Measurements from ENCODE around the gene GOLPH3. TPM values are rescaled to one million over a fixed set of nuclear protein-coding genes. Genes with fewer than 3 reads are reported as not detected.

The GOLPH3 gene
- total RNA-seq, 1 experiment from 2014 or later, result 98.7 TPM

GRCh38 chr5:32157078-32157477 lies 17.0 kb downstream of the GOLPH3 start:
- WGBS (ENCODE audit: extremely low coverage, insufficient read length, low lambda C conversion rate), result no CpG with 5 or more reads among the region's 4 CpGs
- Histone ChIP-seq H3T11ph (ENCODE audit: low read length) (no peak overlapping the region), H3K4me2 (ENCODE audit: insufficient read depth, insufficient read length, low read length) (no peak overlapping the region), H2BK120ac (ENCODE audit: low read depth, low read length, poor library complexity, severe bottlenecking) (no peak overlapping the region), H3K79me2 (ENCODE audit: insufficient read depth, low read length) (peaks cover 51% of the 10 kb centered on the region), H3K23ac (ENCODE audit: insufficient read length, low read depth, low read length) (no peak overlapping the region), H2BK20ac (ENCODE audit: low read depth, low read length, poor library complexity, severe bottlenecking) (no peak overlapping the region), H2AFZ (ENCODE audit: low read length) (no peak overlapping the region), H3K9ac (ENCODE audit: extremely low read depth, insufficient read length, low read length) (no peak overlapping the region), H2BK12ac (ENCODE audit: insufficient read length, low read depth, low read length) (no peak overlapping the region), H3K56ac (ENCODE audit: insufficient read length, low read depth, low read length) (no peak overlapping the region), H3K4me1 (ENCODE audit: insufficient read depth, low read length) (peaks cover 3% of the 10 kb centered on the region; the same call in 1 of the 2 replicates), H3K9me3 (ENCODE audit: control insufficient read depth, low read depth, low read length) (no peaks in the 10 kb centered on the region), H4K91ac (ENCODE audit: insufficient read length, low read depth, low read length) (no peak overlapping the region), H2BK15ac (ENCODE audit: low read depth, low read length) (no peak overlapping the region), H3K79me1 (ENCODE audit: insufficient read depth, low read depth, low read length, poor library complexity, severe bottlenecking) (peaks cover 12% of the 10 kb centered on the region), H3K18ac (ENCODE audit: insufficient read length, low read depth, low read length) (no peak overlapping the region), H4K5ac (ENCODE audit: insufficient read length, low read depth, low read length) (no peak overlapping the region), H3K4ac (ENCODE audit: low read depth, low read length) (no peak overlapping the region), H2AK5ac (ENCODE audit: insufficient read length, low read length) (no peak overlapping the region), H4K8ac (replicated peaks; ENCODE audit: insufficient read length, low read depth, low read length) (no peak overlapping the region), H3K27ac (ENCODE audit: insufficient read length, low read depth, low read length) (no peak overlapping the region), H2BK5ac (ENCODE audit: insufficient read length, low read length) (no peak overlapping the region), H3K14ac (ENCODE audit: insufficient read depth, low read length) (no peak overlapping the region), H3K23me2 (ENCODE audit: insufficient read length, low read depth, low read length, poor library complexity, severe bottlenecking) (peaks cover 5% of the 10 kb centered on the region), H4K20me1 (ENCODE audit: control insufficient read depth, insufficient read depth, insufficient read length) (no peaks in the 10 kb centered on the region), H3K27me3 (ENCODE audit: insufficient read depth, low read length) (no peaks in the 10 kb centered on the region)
- TF ChIP-seq CTCF (conservative IDR thresholded peaks at IDR 0.05), result no peak
- Mint-ChIP-seq H3K36me3 (ENCODE audit: insufficient read depth in 1 of 3, low read depth in 3 of 3) (peaks cover 4 to 12% (median 6%) of the 10 kb centered on the region in 3 experiments; a peak in 5 of 7 replicates), H3K4me1 (peaks cover 5 to 10% of the 10 kb centered on the region in 2 experiments; a peak in 3 of 4 replicates), H3K27ac (no peak overlapping the region), H3K9me3 (0 out of 5 replicates have a peak, but pooled peaks cover 0 to 4% of the 10 kb centered on the region in 2 experiments), H3K4me3 (no peak overlapping the region), H3K27me3 (ENCODE audit: low read depth) (no peaks in the 10 kb centered on the region)
- no peak for DNase-seq

All from H9 (cell line).